ENCODE results near the gene ZNF135. TPM values are rescaled to one million over a fixed set of nuclear protein-coding genes. Genes with fewer than 3 reads are reported as not detected.

ZNF135 gene
- total and polyA plus RNA-seq, 2 experiments from 2014 or later, result 4.3 to 7.4 TPM

- H3K79me2 ChIP-seq, result no peaks in the 10 kb centered on the region
- no peaks in the 10 kb centered on the region for H3K27me3 ChIP-seq
- peak overlapping the region; percentile 68 for H3K27ac ChIP-seq
- H3K36me3 ChIP-seq (replicated peaks; ENCODE audit: insufficient read depth, low read depth), result no peaks in the 10 kb centered on the region
- no peaks in the 10 kb centered on the region for H4K20me1 ChIP-seq (ENCODE audit: insufficient read depth, poor library complexity, severe bottlenecking)
- no peaks in the 10 kb centered on the region for H3K9me3 ChIP-seq (ENCODE audit: low read depth)
- peak overlapping the region; percentile 72 for H3K4me2 ChIP-seq
- peak overlapping the region; percentile 52 for H3K4me3 ChIP-seq
- H3K4me1 ChIP-seq (ENCODE audit: insufficient read depth), result no peaks in the 10 kb centered on the region
- DNase-seq (ENCODE audit: low spot score), result peak; percentile 39
- 33% methylated on average over 1 of the region's 20 CpGs for WGBS (ENCODE audit: low lambda C conversion rate, missing lambda C conversion rate)
- H3K9me2 ChIP-seq (replicated peaks; ENCODE audit: insufficient read depth), result no peaks in the 10 kb centered on the region
- H2AFZ ChIP-seq, result peak overlapping the region; percentile 56
- no peak for TF ChIP-seq EZH2phosphoT487 (IDR thresholded peaks at IDR 0.05; ENCODE audit: low read depth, severe bottlenecking, unreplicated experiment)
- no peak for TF ChIP-seq EZH2 (IDR thresholded peaks at IDR 0.05; ENCODE audit: borderline replicate concordance)
- TF ChIP-seq, protein P1, sequence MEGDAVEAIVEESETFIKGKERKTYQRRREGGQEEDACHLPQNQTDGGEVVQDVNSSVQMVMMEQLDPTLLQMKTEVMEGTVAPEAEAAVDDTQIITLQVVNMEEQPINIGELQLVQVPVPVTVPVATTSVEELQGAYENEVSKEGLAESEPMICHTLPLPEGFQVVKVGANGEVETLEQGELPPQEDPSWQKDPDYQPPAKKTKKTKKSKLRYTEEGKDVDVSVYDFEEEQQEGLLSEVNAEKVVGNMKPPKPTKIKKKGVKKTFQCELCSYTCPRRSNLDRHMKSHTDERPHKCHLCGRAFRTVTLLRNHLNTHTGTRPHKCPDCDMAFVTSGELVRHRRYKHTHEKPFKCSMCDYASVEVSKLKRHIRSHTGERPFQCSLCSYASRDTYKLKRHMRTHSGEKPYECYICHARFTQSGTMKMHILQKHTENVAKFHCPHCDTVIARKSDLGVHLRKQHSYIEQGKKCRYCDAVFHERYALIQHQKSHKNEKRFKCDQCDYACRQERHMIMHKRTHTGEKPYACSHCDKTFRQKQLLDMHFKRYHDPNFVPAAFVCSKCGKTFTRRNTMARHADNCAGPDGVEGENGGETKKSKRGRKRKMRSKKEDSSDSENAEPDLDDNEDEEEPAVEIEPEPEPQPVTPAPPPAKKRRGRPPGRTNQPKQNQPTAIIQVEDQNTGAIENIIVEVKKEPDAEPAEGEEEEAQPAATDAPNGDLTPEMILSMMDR (IDR thresholded peaks at IDR 0.05; ENCODE audit: poor library complexity), result no peak
These were observed 24.6 kb upstream of the ZNF135 start for GRCh38 chr19:58034477-58034793.

- Histone ChIP-seq H3K27ac (no peak overlapping the region), H3K79me2 (no peaks in the 10 kb centered on the region), H4K20me1 (ENCODE audit: insufficient read depth, poor library complexity, severe bottlenecking) (no peaks in the 10 kb centered on the region), H3K4me2 (no peak overlapping the region), H3K9me3 (ENCODE audit: low read depth) (no peaks in the 10 kb centered on the region), H3K4me1 (ENCODE audit: insufficient read depth) (no peaks in the 10 kb centered on the region), H3K36me3 (replicated peaks; ENCODE audit: insufficient read depth, low read depth) (no peaks in the 10 kb centered on the region), H3K27me3 (no peaks in the 10 kb centered on the region), H3K9me2 (replicated peaks; ENCODE audit: insufficient read depth) (no peaks in the 10 kb centered on the region), H2AFZ (no peak overlapping the region), H3K4me3 (no peak overlapping the region)
- DNase-seq (ENCODE audit: low spot score), result no peak
- TF ChIP-seq, protein P1 (IDR thresholded peaks at IDR 0.05; ENCODE audit: poor library complexity), result no peak
- TF ChIP-seq EZH2phosphoT487 (IDR thresholded peaks at IDR 0.05; ENCODE audit: low read depth, severe bottlenecking, unreplicated experiment), result no peak
- WGBS (ENCODE audit: low lambda C conversion rate, missing lambda C conversion rate), result 84% methylated on average over 8 of the region's 8 CpGs
These were observed 23.2 kb upstream of the ZNF135 start for GRCh38 chr19:58035863-58036262.

GRCh38 chr19:58037927-58038687 lies 21.0 kb upstream of the ZNF135 start:
- WGBS (ENCODE audit: low lambda C conversion rate, missing lambda C conversion rate), result 66% methylated on average over 31 of the region's 44 CpGs
- H3K27me3 ChIP-seq, result no peaks in the 10 kb centered on the region

More at GRCh38 chr19:58037927-58038687, 21.0 kb upstream of the ZNF135 start:
- no peaks in the 10 kb centered on the region for H3K79me2 ChIP-seq
- no peaks in the 10 kb centered on the region for H3K4me1 ChIP-seq (ENCODE audit: insufficient read depth)
- H3K4me3 ChIP-seq, result no peak overlapping the region
- no peak overlapping the region for H2AFZ ChIP-seq
- no peaks in the 10 kb centered on the region for H3K9me3 ChIP-seq (ENCODE audit: low read depth)
- H3K9me2 ChIP-seq (replicated peaks; ENCODE audit: insufficient read depth), result no peaks in the 10 kb centered on the region
- no peaks in the 10 kb centered on the region for H4K20me1 ChIP-seq (ENCODE audit: insufficient read depth, poor library complexity, severe bottlenecking)
- no peak for DNase-seq (ENCODE audit: low spot score)
- no peaks in the 10 kb centered on the region for H3K36me3 ChIP-seq (replicated peaks; ENCODE audit: insufficient read depth, low read depth)
- no peak overlapping the region for H3K27ac ChIP-seq
- H3K4me2 ChIP-seq, result no peak overlapping the region
- TF ChIP-seq EZH2phosphoT487 (IDR thresholded peaks at IDR 0.05; ENCODE audit: low read depth, severe bottlenecking, unreplicated experiment) (no peak), EZH2 (IDR thresholded peaks at IDR 0.05; ENCODE audit: borderline replicate concordance) (no peak)
- TF ChIP-seq, protein P1 (IDR thresholded peaks at IDR 0.05; ENCODE audit: poor library complexity), result no peak
